H1 (cell line): ENCODE results near the gene KNDC1. TPM values are rescaled to one million over a fixed set of nuclear protein-coding genes. Genes with fewer than 3 reads are reported as not detected.

Experiments used
- CREB1 ChIP-seq: IDR thresholded peaks from 2 replicates; pipeline ENCODE4 v1.6.1; 2012; ENCODE audit warnings: inconsistent platforms
- EGR1 ChIP-seq: IDR thresholded peaks from 2 replicates; pipeline ENCODE4 v1.6.1; 2011; ENCODE audit warnings: low read depth, low read length, borderline replicate concordance
- EP300 ChIP-seq, 2 experiments: IDR thresholded peaks; 1 replicate in 1 of 2; 2 replicates in 1 of 2; pipeline ENCODE4 v1.6.1; 2011 to 2012; ENCODE audit warnings: low read depth in 2 of 2, low read length in 2 of 2, mild to moderate bottlenecking in 2 of 2, borderline replicate concordance in 1 of 2, inconsistent platforms in 1 of 2, moderate library complexity in 1 of 2
- NANOG ChIP-seq: IDR thresholded peaks from 2 replicates; pipeline ENCODE4 v1.6.1; 2011; ENCODE audit warnings: low read length, low read depth, mild to moderate bottlenecking, inconsistent platforms; ENCODE audit not compliant: insufficient read depth, poor library complexity, severe bottlenecking
- TAF1 ChIP-seq: IDR thresholded peaks from 2 replicates; pipeline ENCODE4 v1.6.1; 2011; ENCODE audit warnings: mild to moderate bottlenecking, low read depth, low read length
- polyA plus RNA-seq, 7 experiments: library from polyadenylated mRNA; depleted of rRNA in 3 of 7; stranded (reverse) in 5 of 7; unstranded in 2 of 7; fragments of >200 nt in 5 of 7; fragments of 200-250 nt in 2 of 7; gene quantifications; 1 replicate in 5 of 7; 2 replicates in 1 of 7; 4 replicates in 1 of 7; pipeline versions ENCODE4 v1.2.1 to v1.2.3, GENCODE V29; 2011 to 2013; ENCODE audit warnings: missing spikeins in 2 of 7, mixed read lengths in 2 of 7
- total RNA-seq: library from RNA; stranded (reverse); fragmentation: NEBNext Ultra II Directional; extraction: Animal tissue kit (Norgen Biotek cat#: 25700); gene quantifications from 2 replicates; pipeline ENCODE4 v1.2.1, GENCODE V29; 2021

KNDC1 gene
- total and polyA plus RNA-seq, 2 of the 8 experiments (the other 6 are each of a cell fraction or from before 2014, with no cell fraction given), result 7.5 to 16.7 TPM

GRCh38 chr10:133198621-133199487 is 38.8 kb downstream of the KNDC1 start (continued):
- no peak for TF ChIP-seq EP300 (IDR thresholded peaks at IDR 0.05; ENCODE audit: borderline replicate concordance in 1 of 2, low read depth in 2 of 2, low read length in 2 of 2)
- no peak for TF ChIP-seq CREB1
- TF ChIP-seq NANOG, result no peak
- no peak for TF ChIP-seq TAF1
- TF ChIP-seq EGR1, result no peak
